ENCODE results near the gene B3GNT5. TPM values are rescaled to one million over a fixed set of nuclear protein-coding genes. Genes with fewer than 3 reads are reported as not detected.

B3GNT5 gene
- total RNA-seq, 1 experiment from 2014 or later, result 7.7 TPM

Other genes with a start within 250 kb of the B3GNT5 start
- gene MCCC1, start 153.8 kb upstream of the B3GNT5 start, total RNA-seq (2021), result 19.5 to 21.9 TPM (median 19.9 TPM) in 3 replicates
- gene LAMP3, start 90.5 kb upstream of the B3GNT5 start, total RNA-seq (2021), result 0.39 to 0.53 TPM (median 0.44 TPM) in 3 replicates
- 7.3 to 9.0 TPM (median 7.5 TPM) in 3 replicates for gene MCF2L2, start 175.4 kb downstream of the B3GNT5 start, total RNA-seq (2021)